K562 (cell line): ENCODE data around the gene SHISA8. TPM values are rescaled to one million over a fixed set of nuclear protein-coding genes. Genes with fewer than 3 reads are reported as not detected.

Experiments
- ATAC-seq: fragments of 200-7000 bp; cut with Tn5 transposase; 3 replicates; pipeline ENCODE4 v1.9.1; 2020; ENCODE audit warnings: moderate library complexity
- BruUV-seq: library from RNA; stranded (reverse); fragments of 400-500 nt; replicated peaks from 2 replicates; lab custom pipeline; 2021; lab: Mats Ljungman, UMichigan
- CTCF ChIA-PET: fragments of 300-600 bp; formaldehyde crosslinking; extraction: SDS; loops from one replicate; lab custom pipeline; 2021; ENCODE audit warnings: low intra/inter-chr PET ratio; lab: Yijun Ruan, JAX
- POLR2A ChIA-PET: fragments of 300-600, 350-650 bp; sonication (Branson Sonifier 250); formaldehyde crosslinking; extraction: SDS; loops from one replicate; lab custom pipeline; 2021; ENCODE audit warnings: antibody characterized with exemption, inconsistent platforms; lab: Yijun Ruan, JAX
- DNase-seq, 4 experiments: peaks; one replicate each; pipeline versions ENCODE4 v3.0.0 to v3.0.0-alpha.2; 2011 to 2018; ENCODE audit warnings: low spot score in 3 of 4, mixed read lengths in 3 of 4; ENCODE audit errors: extremely low read depth in 1 of 4
- FAIRE-seq: peaks from 2 replicates; lab custom pipeline; 2011; peaks lifted over from hg19 to GRCh38; lab: Jason Lieb, UNC
- H2AFZ ChIP-seq: 2 replicates; pipeline ENCODE4 v1.6.0; 2011; ENCODE audit warnings: low read depth, low read length, control low read depth, inconsistent platforms
- H3K27ac ChIP-seq: fragments of 200-600 bp; 3 replicates; pipeline ENCODE4 v1.8.0; 2011; ENCODE audit warnings: low read depth, mild to moderate bottlenecking, control low read depth, inconsistent platforms, low read length, moderate library complexity, mixed read lengths; ENCODE audit errors: extremely low read depth
- H3K27me3 ChIP-seq, 2 experiments: fragments of 300-600 bp in 1 of 2; 2 replicates in 1 of 2; 3 replicates in 1 of 2; pipeline versions ENCODE4 v1.6.0 to v1.8.0; 2011; ENCODE audit warnings: inconsistent platforms in 2 of 2, low read length in 2 of 2, mild to moderate bottlenecking in 1 of 2, mixed read lengths in 1 of 2, moderate library complexity in 1 of 2; ENCODE audit not compliant: control insufficient read depth in 2 of 2, insufficient read depth in 2 of 2
- H3K36me3 ChIP-seq: fragments of 300-600 bp; 3 replicates; pipeline ENCODE4 v1.8.0; 2011; ENCODE audit warnings: mild to moderate bottlenecking, low read length, inconsistent platforms; ENCODE audit not compliant: control insufficient read depth, insufficient read depth
- H3K4me1 ChIP-seq, 2 experiments: fragments of 200-600 bp in 1 of 2; replicated peaks in 1 of 2; 2 replicates in 1 of 2; 3 replicates in 1 of 2; pipeline versions ENCODE4 v1.5.1 to v1.8.0; 2011; ENCODE audit warnings: inconsistent platforms in 2 of 2, low read length in 2 of 2, mild to moderate bottlenecking in 1 of 2, mixed read lengths in 1 of 2, moderate library complexity in 1 of 2; ENCODE audit not compliant: control insufficient read depth in 2 of 2, insufficient read depth in 2 of 2
- H3K4me2 ChIP-seq: 2 replicates; pipeline ENCODE4 v1.6.1; 2011; ENCODE audit warnings: low read length, control low read depth, inconsistent platforms, mixed read lengths; ENCODE audit not compliant: insufficient read depth
- H3K4me3 ChIP-seq: fragments of 200-600 bp; sonication (generic), shearing (Covaris generic); 2 replicates; pipeline ENCODE4 v1.5.1; 2016; ENCODE audit warnings: control low read depth, inconsistent platforms
- H3K79me2 ChIP-seq: fragments of 200-600 bp; 3 replicates; pipeline ENCODE4 v1.8.0; 2011; ENCODE audit warnings: low read length, inconsistent platforms; ENCODE audit not compliant: control insufficient read depth, insufficient read depth
- H3K9ac ChIP-seq, 2 experiments: 2 replicates each; pipeline versions ENCODE4 v1.6.0 to v1.6.1; 2011; ENCODE audit warnings: low read depth in 2 of 2, low read length in 2 of 2, control low read depth in 1 of 2, inconsistent platforms in 1 of 2, mild to moderate bottlenecking in 1 of 2, mixed read lengths in 1 of 2; ENCODE audit not compliant: insufficient read depth in 1 of 2
- H3K9me1 ChIP-seq: one replicate; pipeline ENCODE4 v1.6.0; 2011; ENCODE audit warnings: inconsistent platforms, mild to moderate bottlenecking, low read length, moderate library complexity; ENCODE audit not compliant: control insufficient read depth, insufficient read depth
- H3K9me3 ChIP-seq: replicated peaks from 2 replicates; pipeline ENCODE4 v1.5.1; 2011; ENCODE audit warnings: low read depth, low read length, inconsistent platforms; ENCODE audit not compliant: control insufficient read depth, insufficient read depth
- H4K20me1 ChIP-seq: replicated peaks from 2 replicates; pipeline ENCODE4 v1.6.1; 2011; ENCODE audit warnings: low read length, inconsistent platforms, mixed read lengths; ENCODE audit not compliant: control insufficient read depth, insufficient read depth
- CSDE1 ChIP-seq, 2 experiments: fragments of 450-650 bp; IDR thresholded peaks; 2 replicates each; pipeline ENCODE4 v1.6.1; 2016; ENCODE audit warnings: mild to moderate bottlenecking in 1 of 2
- GTF2E2 ChIP-seq: fragments of 200-800 bp; sonication (Bioruptor generic); IDR thresholded peaks from 2 replicates; pipeline ENCODE4 v1.6.1; 2016; ENCODE audit warnings: missing genetic modification characterization, missing compliant biosample characterization
- HDAC8 ChIP-seq: fragments of 450-650 bp; IDR thresholded peaks from 2 replicates; pipeline ENCODE4 v1.6.1; 2016; ENCODE audit warnings: mild to moderate bottlenecking, missing genetic modification characterization, moderate library complexity, missing compliant biosample characterization
- MAFG ChIP-seq: fragments of 450-650 bp; conservative IDR thresholded peaks from 2 replicates; pipeline ENCODE4 v1.6.1; 2016; ENCODE audit warnings: missing genetic modification characterization, missing compliant biosample characterization
- MCM2 ChIP-seq: fragments of 450-650 bp; IDR thresholded peaks from 2 replicates; pipeline ENCODE4 v1.6.1; 2017; ENCODE audit warnings: low read depth, mild to moderate bottlenecking
- MCM5 ChIP-seq: fragments of 450-650 bp; IDR thresholded peaks from 2 replicates; pipeline ENCODE4 v1.6.1; 2016; ENCODE audit warnings: low read depth
- NR2C1 ChIP-seq, 2 experiments: fragments of 450-650 bp; IDR thresholded peaks; 2 replicates each; pipeline ENCODE4 v1.6.1; 2017; ENCODE audit warnings: mild to moderate bottlenecking in 2 of 2, antibody characterized with exemption in 1 of 2, inconsistent platforms in 1 of 2, missing compliant biosample characterization in 1 of 2, missing genetic modification characterization in 1 of 2
- PHF20 ChIP-seq: fragments of 450-650 bp; IDR thresholded peaks from 2 replicates; pipeline ENCODE4 v1.6.1; 2018; ENCODE audit not compliant: partially characterized antibody
- ZNF41 ChIP-seq: fragments of 250-450 bp; sonication (Bioruptor Pico); conservative IDR thresholded peaks from 2 replicates; pipeline ENCODE4 v1.4.0; 2020; ENCODE audit warnings: mild to moderate bottlenecking
- WGBS: fragments of 100-300 bp; shearing (Covaris generic); methylation state at CpG from one replicate; pipeline ENCODE4 v1.1.6; 2016; ENCODE audit warnings: low coverage, mixed read lengths; ENCODE audit not compliant: insufficient coverage; ENCODE audit errors: missing lambda C conversion rate; 5-methylcytosine and 5-hydroxymethylcytosine counted together
- in situ Hi-C: fragments of 300-500 bp; cut with MboI; formaldehyde crosslinking; loops from 4 replicates; pipeline ENCODE4 v1.15.0; 2018; ENCODE audit warnings: inconsistent platforms, mixed read lengths
- intact Hi-C: fragments of 100-400 bp; cut with micrococcal nuclease; formaldehyde crosslinking; loops from 2 replicates; pipeline ENCODE4 v1.14.2; 2022
- polyA plus RNA-seq, 8 experiments: library from polyadenylated mRNA; depleted of rRNA in 4 of 8; stranded (reverse) in 5 of 8; unstranded in 3 of 8; fragments of >200 nt; fragmentation: Nextera tagmentation in 2 of 8; fragmentation: Illumina TruSeq in 1 of 8; extraction: Ambion mirVana in 2 of 8; extraction: Trizol in 1 of 8; gene quantifications; 2 replicates each; pipeline versions ENCODE4 v1.2.1 to v1.2.3, GENCODE V29; 2011 to 2014; ENCODE audit warnings: inconsistent platforms in 1 of 8, missing spikeins in 1 of 8
- total RNA-seq, 7 experiments: library from RNA; depleted of rRNA in 6 of 7; stranded (reverse); fragments of >200 nt in 6 of 7; fragmentation: Illumina TruSeq in 2 of 7; extraction: Trizol in 2 of 7; gene quantifications; 2 replicates each; pipeline versions ENCODE4 v1.2.1 to v1.2.3, GENCODE V29; 2011 to 2021; ENCODE audit warnings: low replicate concordance in 1 of 7
- TF ChIP-seq, protein P1 (sequence below): sonication (generic); formaldehyde crosslinking; IDR thresholded peaks from 2 replicates; pipeline ENCODE4 v1.8.1; 2023; ENCODE audit warnings: mild to moderate bottlenecking, missing genetic modification reagents
- TF ChIP-seq, protein P2 (sequence below): fragments of 200-800 bp; sonication (Bioruptor generic); IDR thresholded peaks from 2 replicates; pipeline ENCODE4 v1.6.1; 2017; ENCODE audit warnings: missing genetic modification characterization, missing compliant biosample characterization

SHISA8 gene
- total and polyA plus RNA-seq, 9 of the 15 experiments (the other 6 are each of a cell fraction or from before 2014, with no cell fraction given), result 0.07 to 3.3 (median 1.1) TPM; not detected in 4

DNA sequence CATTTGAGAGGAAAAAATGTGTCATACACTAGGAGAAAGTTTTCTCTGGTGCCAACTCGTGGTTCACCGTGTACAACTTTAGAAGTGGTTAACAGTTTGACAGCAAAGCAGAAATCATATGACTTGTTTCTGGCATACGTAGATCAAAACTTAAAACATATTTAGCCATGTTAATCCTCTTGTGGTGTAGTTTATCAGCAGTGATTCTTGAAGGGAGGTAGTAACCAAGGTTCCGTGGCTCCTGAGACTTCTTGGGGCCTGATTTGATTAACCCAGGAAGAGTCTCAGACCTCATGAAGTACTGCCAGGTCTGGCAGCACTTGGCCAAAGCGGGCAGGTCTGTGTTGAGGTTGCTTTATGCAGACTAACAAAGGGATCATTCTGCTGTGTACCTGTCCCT, 41.5 kb downstream of the SHISA8 start:
- Histone ChIP-seq H3K9ac (no peak overlapping the region), H3K36me3 (peaks cover 85% of the 10 kb centered on the region), H3K79me2 (no peaks in the 10 kb centered on the region; the same call in 2 of the 3 replicates), H2AFZ (no peak overlapping the region), H3K9me3 (no peaks in the 10 kb centered on the region), H3K27me3 (no peaks in the 10 kb centered on the region), H3K4me1 (no peaks in the 10 kb centered on the region; a peak in 1 of 5 replicates), H3K9me1 (no peaks in the 10 kb centered on the region), H3K4me3 (no peak overlapping the region), H3K27ac (no peak overlapping the region), H3K4me2 (no peak overlapping the region), H4K20me1 (no peaks in the 10 kb centered on the region)
- WGBS, result 51% methylated on average over 4 of the region's 5 CpGs
- ChIA-PET CTCF (no interaction called here), POLR2A (interaction anchor here (1.6 kb wide), 1 partner anchor 10 kb away, joined by 5 read pairs; no protein-coding TSS in a partner anchor)
- FAIRE-seq (no peak), DNase-seq (no peak), ATAC-seq (no peak)
- TSS peak; percentile 30 for BruUV-seq
- intact Hi-C loops, result no loop called here
- in situ Hi-C loops, result no loop called here
- TF ChIP-seq PHF20, result no peak
- TF ChIP-seq HDAC8 (tag), result no peak
- no peak for TF ChIP-seq NR2C1 (IDR thresholded peaks at IDR 0.05)
- no peak for TF ChIP-seq NR2C1 (tag; IDR thresholded peaks at IDR 0.05)
- no peak for TF ChIP-seq CSDE1 (IDR thresholded peaks at IDR 0.05)
- TF ChIP-seq MCM5, result no peak
- no peak for TF ChIP-seq ZNF41 (CRISPR knock-in tag)
- TF ChIP-seq, protein P1, sequence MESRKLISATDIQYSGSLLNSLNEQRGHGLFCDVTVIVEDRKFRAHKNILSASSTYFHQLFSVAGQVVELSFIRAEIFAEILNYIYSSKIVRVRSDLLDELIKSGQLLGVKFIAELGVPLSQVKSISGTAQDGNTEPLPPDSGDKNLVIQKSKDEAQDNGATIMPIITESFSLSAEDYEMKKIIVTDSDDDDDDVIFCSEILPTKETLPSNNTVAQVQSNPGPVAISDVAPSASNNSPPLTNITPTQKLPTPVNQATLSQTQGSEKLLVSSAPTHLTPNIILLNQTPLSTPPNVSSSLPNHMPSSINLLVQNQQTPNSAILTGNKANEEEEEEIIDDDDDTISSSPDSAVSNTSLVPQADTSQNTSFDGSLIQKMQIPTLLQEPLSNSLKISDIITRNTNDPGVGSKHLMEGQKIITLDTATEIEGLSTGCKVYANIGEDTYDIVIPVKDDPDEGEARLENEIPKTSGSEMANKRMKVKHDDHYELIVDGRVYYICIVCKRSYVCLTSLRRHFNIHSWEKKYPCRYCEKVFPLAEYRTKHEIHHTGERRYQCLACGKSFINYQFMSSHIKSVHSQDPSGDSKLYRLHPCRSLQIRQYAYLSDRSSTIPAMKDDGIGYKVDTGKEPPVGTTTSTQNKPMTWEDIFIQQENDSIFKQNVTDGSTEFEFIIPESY (CRISPR knock-in tag), result no peak
- TF ChIP-seq, protein P2, sequence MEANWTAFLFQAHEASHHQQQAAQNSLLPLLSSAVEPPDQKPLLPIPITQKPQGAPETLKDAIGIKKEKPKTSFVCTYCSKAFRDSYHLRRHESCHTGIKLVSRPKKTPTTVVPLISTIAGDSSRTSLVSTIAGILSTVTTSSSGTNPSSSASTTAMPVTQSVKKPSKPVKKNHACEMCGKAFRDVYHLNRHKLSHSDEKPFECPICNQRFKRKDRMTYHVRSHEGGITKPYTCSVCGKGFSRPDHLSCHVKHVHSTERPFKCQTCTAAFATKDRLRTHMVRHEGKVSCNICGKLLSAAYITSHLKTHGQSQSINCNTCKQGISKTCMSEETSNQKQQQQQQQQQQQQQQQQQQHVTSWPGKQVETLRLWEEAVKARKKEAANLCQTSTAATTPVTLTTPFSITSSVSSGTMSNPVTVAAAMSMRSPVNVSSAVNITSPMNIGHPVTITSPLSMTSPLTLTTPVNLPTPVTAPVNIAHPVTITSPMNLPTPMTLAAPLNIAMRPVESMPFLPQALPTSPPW (CRISPR knock-in tag), result no peak
- TF ChIP-seq MCM2, result no peak
- TF ChIP-seq MAFG (tag), result no peak
- no peak for TF ChIP-seq GTF2E2 (tag)
